ENCODE results near the gene ST3GAL2.

The ST3GAL2 gene

DNA sequence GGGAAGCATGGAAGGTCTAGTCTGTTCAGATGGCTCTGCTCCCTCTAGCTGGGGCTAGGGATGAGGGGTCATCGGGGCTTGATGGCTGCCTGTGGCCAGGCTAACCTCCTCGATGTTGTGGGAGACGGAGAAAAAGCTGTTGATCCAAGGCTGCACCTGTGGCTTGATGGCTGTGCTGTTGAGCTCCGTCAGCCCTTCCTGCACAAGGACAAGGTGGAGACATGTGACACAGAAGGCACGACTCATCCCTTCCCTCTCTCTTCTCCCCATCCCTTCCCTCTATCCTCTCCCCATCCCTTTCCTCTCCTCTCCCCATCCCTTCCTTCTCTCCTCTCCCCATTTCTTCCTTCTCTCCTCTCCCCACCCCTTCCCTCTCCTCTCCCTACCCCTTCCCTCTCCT, 43.7 kb upstream of the ST3GAL2 start:
- no peak overlapping the region for H3K27ac ChIP-seq (replicated peaks)
- TF ChIP-seq GABPA (IDR thresholded peaks at IDR 0.05; ENCODE audit: low read depth) (no peak), SPI1 (IDR thresholded peaks at IDR 0.05; ENCODE audit: borderline replicate concordance, low read depth) (no peak), POLR2AphosphoS5 (IDR thresholded peaks at IDR 0.05; ENCODE audit: low read depth) (no peak)
- TF ChIP-seq, protein P1, sequence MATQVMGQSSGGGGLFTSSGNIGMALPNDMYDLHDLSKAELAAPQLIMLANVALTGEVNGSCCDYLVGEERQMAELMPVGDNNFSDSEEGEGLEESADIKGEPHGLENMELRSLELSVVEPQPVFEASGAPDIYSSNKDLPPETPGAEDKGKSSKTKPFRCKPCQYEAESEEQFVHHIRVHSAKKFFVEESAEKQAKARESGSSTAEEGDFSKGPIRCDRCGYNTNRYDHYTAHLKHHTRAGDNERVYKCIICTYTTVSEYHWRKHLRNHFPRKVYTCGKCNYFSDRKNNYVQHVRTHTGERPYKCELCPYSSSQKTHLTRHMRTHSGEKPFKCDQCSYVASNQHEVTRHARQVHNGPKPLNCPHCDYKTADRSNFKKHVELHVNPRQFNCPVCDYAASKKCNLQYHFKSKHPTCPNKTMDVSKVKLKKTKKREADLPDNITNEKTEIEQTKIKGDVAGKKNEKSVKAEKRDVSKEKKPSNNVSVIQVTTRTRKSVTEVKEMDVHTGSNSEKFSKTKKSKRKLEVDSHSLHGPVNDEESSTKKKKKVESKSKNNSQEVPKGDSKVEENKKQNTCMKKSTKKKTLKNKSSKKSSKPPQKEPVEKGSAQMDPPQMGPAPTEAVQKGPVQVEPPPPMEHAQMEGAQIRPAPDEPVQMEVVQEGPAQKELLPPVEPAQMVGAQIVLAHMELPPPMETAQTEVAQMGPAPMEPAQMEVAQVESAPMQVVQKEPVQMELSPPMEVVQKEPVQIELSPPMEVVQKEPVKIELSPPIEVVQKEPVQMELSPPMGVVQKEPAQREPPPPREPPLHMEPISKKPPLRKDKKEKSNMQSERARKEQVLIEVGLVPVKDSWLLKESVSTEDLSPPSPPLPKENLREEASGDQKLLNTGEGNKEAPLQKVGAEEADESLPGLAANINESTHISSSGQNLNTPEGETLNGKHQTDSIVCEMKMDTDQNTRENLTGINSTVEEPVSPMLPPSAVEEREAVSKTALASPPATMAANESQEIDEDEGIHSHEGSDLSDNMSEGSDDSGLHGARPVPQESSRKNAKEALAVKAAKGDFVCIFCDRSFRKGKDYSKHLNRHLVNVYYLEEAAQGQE (IDR thresholded peaks at IDR 0.05; ENCODE audit: insufficient replicate concordance, low read depth) = no peak
- TF ChIP-seq, protein P2, sequence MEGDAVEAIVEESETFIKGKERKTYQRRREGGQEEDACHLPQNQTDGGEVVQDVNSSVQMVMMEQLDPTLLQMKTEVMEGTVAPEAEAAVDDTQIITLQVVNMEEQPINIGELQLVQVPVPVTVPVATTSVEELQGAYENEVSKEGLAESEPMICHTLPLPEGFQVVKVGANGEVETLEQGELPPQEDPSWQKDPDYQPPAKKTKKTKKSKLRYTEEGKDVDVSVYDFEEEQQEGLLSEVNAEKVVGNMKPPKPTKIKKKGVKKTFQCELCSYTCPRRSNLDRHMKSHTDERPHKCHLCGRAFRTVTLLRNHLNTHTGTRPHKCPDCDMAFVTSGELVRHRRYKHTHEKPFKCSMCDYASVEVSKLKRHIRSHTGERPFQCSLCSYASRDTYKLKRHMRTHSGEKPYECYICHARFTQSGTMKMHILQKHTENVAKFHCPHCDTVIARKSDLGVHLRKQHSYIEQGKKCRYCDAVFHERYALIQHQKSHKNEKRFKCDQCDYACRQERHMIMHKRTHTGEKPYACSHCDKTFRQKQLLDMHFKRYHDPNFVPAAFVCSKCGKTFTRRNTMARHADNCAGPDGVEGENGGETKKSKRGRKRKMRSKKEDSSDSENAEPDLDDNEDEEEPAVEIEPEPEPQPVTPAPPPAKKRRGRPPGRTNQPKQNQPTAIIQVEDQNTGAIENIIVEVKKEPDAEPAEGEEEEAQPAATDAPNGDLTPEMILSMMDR (IDR thresholded peaks at IDR 0.05; ENCODE audit: insufficient read depth, low read length) = no peak
- no peak for DNase-seq (ENCODE audit: low read depth in 1 of 2, low spot score in 1 of 2)
- H3K27me3 ChIP-seq (ENCODE audit: insufficient read depth, poor library complexity, severe bottlenecking) = no peaks in the 10 kb centered on the region
- no peak overlapping the region for H3K4me3 ChIP-seq (replicated peaks; ENCODE audit: insufficient read depth, low read length)

DNA sequence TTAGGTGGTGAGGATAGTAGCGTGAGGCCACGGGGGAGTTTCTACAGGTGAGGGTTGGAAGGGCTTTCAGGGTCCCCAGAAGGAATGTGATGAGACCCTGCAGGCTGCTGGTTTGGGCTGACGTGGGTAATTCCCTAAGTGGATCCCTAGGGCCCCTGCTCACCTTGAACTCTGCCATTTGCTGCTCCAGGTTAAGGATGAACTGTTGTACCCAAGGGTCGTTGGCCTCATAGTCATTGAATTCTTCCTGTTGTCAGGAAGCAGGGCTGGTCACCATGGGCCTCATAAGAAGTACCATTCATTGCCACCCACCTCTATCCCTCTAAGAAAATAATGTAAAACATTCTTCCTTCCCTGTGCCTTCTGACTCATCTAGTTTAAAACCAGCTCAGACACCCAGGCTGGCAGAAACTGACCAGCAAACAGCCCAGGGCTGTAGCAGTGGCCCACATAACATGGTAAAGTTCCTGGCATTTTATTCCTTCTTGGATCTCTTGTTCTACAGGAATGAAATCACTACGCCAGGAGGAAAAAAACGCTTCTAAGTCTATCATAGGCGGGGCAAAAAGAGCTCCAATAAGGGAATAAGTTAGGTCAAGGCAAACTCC, 43.1 kb upstream of the ST3GAL2 start:
- Histone ChIP-seq H3K27me3 (ENCODE audit: insufficient read depth, poor library complexity, severe bottlenecking) (no peaks in the 10 kb centered on the region), H3K4me3 (replicated peaks; ENCODE audit: insufficient read depth, low read length) (no peak overlapping the region), H3K27ac (replicated peaks) (no peak overlapping the region)
- no peak for DNase-seq (ENCODE audit: low read depth in 1 of 2, low spot score in 1 of 2)
- TF ChIP-seq, protein P1 (IDR thresholded peaks at IDR 0.05; ENCODE audit: insufficient replicate concordance, low read depth) = no peak
- TF ChIP-seq, protein P2 (IDR thresholded peaks at IDR 0.05; ENCODE audit: insufficient read depth, low read length) = no peak
- TF ChIP-seq POLR2AphosphoS5 (IDR thresholded peaks at IDR 0.05; ENCODE audit: low read depth) (no peak), GABPA (IDR thresholded peaks at IDR 0.05; ENCODE audit: low read depth) (no peak), SPI1 (IDR thresholded peaks at IDR 0.05; ENCODE audit: borderline replicate concordance, low read depth) (no peak)

DNA sequence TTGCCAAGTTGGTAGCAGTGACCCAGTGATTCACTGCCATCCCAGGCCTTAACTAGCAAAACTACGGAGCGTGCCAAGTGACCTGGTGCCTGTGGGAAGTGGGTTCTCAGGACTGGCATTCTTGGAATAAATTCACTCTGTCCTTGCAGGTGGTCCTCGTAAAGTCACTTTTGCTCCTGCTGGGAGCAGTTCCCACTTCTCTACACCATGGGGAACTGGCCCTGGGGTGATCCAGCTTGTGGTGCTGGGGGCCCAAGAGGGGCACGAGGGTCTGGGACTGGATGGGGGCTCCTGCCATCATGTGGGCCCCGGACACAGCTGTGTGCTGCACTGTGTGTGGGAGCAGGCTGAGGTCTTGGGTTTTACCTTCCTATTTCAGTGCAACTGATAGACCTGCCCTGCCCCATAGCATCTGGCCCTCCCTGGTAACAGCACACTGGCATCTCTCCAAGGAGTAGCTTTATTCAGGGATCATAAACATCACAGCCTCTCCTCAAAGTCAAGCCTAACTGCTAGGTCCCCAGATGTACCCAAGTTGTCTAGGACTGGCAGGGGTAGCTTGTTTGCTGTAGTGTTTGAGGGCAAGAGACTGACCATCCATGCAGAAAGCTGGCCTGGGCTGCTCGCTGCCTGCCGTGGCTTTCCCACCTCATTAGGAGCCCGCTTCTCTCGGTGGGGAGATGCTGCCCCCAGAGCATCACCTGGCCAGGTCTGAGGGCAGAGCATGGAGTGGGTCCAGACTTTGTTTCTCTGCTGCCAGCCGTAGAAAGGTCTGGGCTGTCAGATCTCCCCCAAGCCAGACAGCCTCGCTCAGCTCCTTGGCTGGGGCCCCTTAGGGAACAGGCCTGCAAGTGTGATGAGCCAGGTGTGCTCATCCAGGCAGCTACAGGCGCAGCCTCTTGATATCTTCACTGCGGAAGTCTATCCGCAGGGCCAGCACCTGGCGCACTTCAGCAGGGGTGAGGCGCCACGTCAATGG, 41.5 kb upstream of the ST3GAL2 start:
- Histone ChIP-seq H3K27ac (replicated peaks) (no peak overlapping the region), H3K4me3 (replicated peaks; ENCODE audit: insufficient read depth, low read length) (no peak overlapping the region), H3K27me3 (ENCODE audit: insufficient read depth, poor library complexity, severe bottlenecking) (no peaks in the 10 kb centered on the region)
- TF ChIP-seq GABPA (IDR thresholded peaks at IDR 0.05; ENCODE audit: low read depth) = no peak
- TF ChIP-seq, protein P2 (IDR thresholded peaks at IDR 0.05; ENCODE audit: insufficient read depth, low read length) = no peak
- DNase-seq (ENCODE audit: low read depth in 1 of 2, low spot score in 1 of 2) = no peak

Measured in HL-60 (cell line).